Measurements from ENCODE around the gene CT45A10. TPM values are rescaled to one million over a fixed set of nuclear protein-coding genes. Genes with fewer than 3 reads are reported as not detected.
"Not testable (repeated sequence)": the region's sequence is repeated elsewhere in the genome, so short reads cannot be mapped to it uniquely, and the experiment has no call there.

CT45A10 gene, protein sequence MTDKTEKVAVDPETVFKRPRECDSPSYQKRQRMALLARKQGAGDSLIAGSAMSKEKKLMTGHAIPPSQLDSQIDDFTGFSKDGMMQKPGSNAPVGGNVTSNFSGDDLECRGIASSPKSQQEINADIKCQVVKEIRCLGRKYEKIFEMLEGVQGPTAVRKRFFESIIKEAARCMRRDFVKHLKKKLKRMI
- not detected for total RNA-seq (2021; fragmentation: NEBNext Ultra II Directional; extraction: Animal tissue kit (Norgen Biotek cat#: 25700))
- long read RNA-seq: 0 reads

DNA sequence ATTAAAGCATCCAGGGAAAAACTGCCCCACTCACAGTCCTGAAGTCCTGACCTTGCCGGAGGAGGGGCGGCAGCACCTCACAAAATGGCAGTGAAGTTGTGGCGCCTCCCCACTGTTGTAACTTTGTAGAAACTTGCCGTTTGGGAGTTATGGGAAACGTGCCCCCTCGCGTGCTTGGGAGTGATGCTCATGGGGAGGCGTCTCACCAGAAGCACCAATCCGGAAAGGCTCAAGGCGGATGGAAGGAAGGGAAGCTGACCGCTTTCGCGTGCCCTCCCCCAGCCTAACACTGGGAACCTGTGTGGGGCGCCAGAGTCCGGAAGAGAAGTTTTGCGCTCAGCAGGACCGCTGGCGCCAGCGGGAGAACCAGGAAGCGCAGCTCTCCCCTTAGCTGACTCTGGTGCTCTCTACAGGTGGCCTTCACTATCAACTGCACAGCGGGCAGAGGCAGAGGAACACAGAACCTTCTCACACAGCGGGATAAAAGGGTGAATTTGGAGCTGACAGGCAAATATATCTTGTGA is at the start of gene CT45A10, which contains the start of gene SAGE1:
Gene CT45A10 (minus strand): TSS at position 151 of the 524 bp plus-strand sequence. CDS start 8,100 bp downstream, outside the sequence.
Gene SAGE1 (plus strand): TSS at position 423 of the 524 bp plus-strand sequence. CDS start 2,527 bp downstream, outside the sequence.
- H3K9me3 Mint-ChIP-seq: no peaks in the 10 kb centered on the region
- DNase-seq: no peak
- no peak within 1 kb of the TSS for H3K27ac Mint-ChIP-seq
- H3K27me3 Mint-ChIP-seq (ENCODE audit: insufficient read depth): peaks cover 3% of the 10 kb centered on the region
- H3K4me1 Mint-ChIP-seq (ENCODE audit: low read depth): no peaks in the 10 kb centered on the region
- TF ChIP-seq CTCF (IDR thresholded peaks at IDR 0.05): no peak
- H3K4me3 Mint-ChIP-seq: no peak within 1 kb of the TSS
- no peaks in the 10 kb centered on the region for H3K36me3 Mint-ChIP-seq (ENCODE audit: low read depth)

GRCh38 chrX:135931644-135932487 is 38.6 kb upstream of the CT45A10 start:
- H3K9me3 Mint-ChIP-seq: no peaks in the 10 kb centered on the region
- H3K27ac Mint-ChIP-seq: no peak overlapping the region
- no peaks in the 10 kb centered on the region; the same call in none of the 2 replicates for H3K27me3 Mint-ChIP-seq (ENCODE audit: insufficient read depth)
- no peaks in the 10 kb centered on the region for H3K36me3 Mint-ChIP-seq (ENCODE audit: low read depth)
- H3K4me3 Mint-ChIP-seq: no peak overlapping the region
- DNase-seq: no peak
- H3K4me1 Mint-ChIP-seq (ENCODE audit: low read depth): no peaks in the 10 kb centered on the region
- TF ChIP-seq CTCF (IDR thresholded peaks at IDR 0.05): peak; percentile 77

DNA sequence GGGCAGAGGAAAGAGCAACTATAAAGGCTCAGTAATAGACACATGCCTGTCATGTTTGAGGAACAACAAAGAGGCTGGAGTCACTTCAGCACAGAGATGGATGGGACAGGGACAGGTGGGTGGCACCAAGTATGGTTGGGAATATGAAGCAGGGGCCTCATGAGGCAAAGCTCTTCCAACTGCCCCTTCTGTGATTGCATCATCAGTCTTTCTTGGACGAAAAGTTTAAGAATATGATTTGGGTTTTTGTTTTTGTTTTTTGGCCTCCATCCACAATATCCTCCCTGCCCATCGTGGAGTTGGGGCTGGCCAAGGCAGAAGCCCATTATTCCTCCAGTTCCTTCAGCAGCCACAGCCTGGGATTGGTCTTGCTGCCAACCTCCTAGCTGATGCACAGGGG is 34.7 kb upstream of the CT45A10 start:
- no peak overlapping the region for H3K4me3 Mint-ChIP-seq
- no peaks in the 10 kb centered on the region for H3K4me1 Mint-ChIP-seq (ENCODE audit: low read depth)
- DNase-seq: no peak
- no peaks in the 10 kb centered on the region for H3K36me3 Mint-ChIP-seq (ENCODE audit: low read depth)
- no peak for TF ChIP-seq CTCF (IDR thresholded peaks at IDR 0.05)
- no peaks in the 10 kb centered on the region; the same call in none of the 2 replicates for H3K27me3 Mint-ChIP-seq (ENCODE audit: insufficient read depth)
- H3K27ac Mint-ChIP-seq: no peak overlapping the region
- H3K9me3 Mint-ChIP-seq: no peaks in the 10 kb centered on the region

- no peak overlapping the region for H3K27ac Mint-ChIP-seq
- H3K4me3 Mint-ChIP-seq: no peak overlapping the region
- H3K4me1 Mint-ChIP-seq (ENCODE audit: low read depth): no peaks in the 10 kb centered on the region
- no peaks in the 10 kb centered on the region for H3K9me3 Mint-ChIP-seq
- TF ChIP-seq CTCF (IDR thresholded peaks at IDR 0.05): peak; percentile 46; the same call in 1 of the 2 replicates
- no peaks in the 10 kb centered on the region for H3K36me3 Mint-ChIP-seq (ENCODE audit: low read depth)
- peaks cover 3% of the 10 kb centered on the region for H3K27me3 Mint-ChIP-seq (ENCODE audit: insufficient read depth)
- peak; percentile 0 for DNase-seq
Measured at GRCh38 chrX:135923353-135923752, 30.1 kb upstream of the CT45A10 start.

DNA sequence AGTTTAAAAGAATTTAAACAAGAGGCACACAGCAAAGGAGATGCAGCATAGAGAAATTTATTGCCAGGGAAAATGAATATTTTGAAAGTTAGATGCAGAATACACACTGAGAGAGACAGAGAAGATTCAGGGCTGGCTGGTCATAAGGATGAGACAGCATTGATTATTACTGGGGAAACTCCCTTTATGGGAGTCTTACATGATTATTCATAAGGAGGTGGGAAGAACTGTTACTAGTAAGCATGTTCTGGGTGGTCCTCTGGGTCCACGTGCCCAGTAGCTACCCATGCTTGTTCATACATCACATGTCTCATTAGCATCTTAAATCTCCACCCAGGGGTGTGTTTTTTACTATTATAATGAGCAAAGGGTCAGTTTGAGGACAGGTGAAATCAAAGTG is 27.3 kb upstream of the CT45A10 start:
- not testable (repeated sequence) for H3K4me3 Mint-ChIP-seq; H3K27me3 Mint-ChIP-seq (ENCODE audit: insufficient read depth); H3K4me1 Mint-ChIP-seq (ENCODE audit: low read depth); H3K9me3 Mint-ChIP-seq; H3K27ac Mint-ChIP-seq; DNase-seq; H3K36me3 Mint-ChIP-seq (ENCODE audit: low read depth)
